Stimulated activated CD4-positive, alpha-beta T cell treated with anti-CD3 and anti-CD28 coated beads, TNF-alpha, amount 100 ng/mL, for 24 hours (primary cell): ENCODE data around the gene MYH7B.

Source experiments
- DNase-seq, 3 experiments: peaks; one replicate each; pipeline ENCODE4 v3.0.0-alpha.2; 2020; ENCODE audit warnings: low read depth in 3 of 3

The MYH7B gene

DNA sequence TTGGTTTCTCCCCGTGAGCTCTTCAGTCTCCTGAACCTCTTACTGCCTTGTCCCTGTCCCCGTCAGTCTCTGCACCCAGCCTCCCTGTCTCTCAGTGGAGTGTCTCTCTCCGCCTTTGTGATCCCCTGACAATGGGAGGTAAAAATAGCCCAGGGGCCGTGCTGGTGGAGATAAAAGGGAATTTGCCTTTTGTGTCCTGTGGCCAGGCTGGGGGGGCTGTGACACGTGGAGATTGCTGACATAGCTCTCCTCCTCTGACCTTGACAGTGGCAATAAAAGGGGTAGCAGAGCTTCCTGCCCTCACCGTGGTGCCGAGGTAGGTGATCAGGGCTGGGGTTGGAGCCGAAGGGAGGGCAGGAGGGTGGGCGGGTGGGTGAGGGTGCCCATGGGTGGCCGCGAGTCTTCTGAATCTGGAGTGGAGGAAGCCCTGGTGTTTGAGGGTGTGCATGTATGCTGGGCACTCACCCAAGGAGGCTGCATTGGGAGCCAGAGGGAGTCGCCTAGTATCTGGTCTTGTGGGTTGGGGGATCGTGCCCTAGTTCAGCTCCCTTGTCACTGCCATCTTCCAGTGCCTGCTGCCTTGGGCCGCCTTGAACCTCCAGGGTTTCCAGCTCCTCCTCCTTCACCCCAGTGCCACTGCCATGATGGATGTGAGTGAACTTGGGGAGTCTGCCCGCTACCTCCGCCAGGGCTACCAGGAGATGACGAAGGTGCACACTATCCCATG, 21.9 kb downstream of the MYH7B start:
- DNase-seq, result no peak

DNA sequence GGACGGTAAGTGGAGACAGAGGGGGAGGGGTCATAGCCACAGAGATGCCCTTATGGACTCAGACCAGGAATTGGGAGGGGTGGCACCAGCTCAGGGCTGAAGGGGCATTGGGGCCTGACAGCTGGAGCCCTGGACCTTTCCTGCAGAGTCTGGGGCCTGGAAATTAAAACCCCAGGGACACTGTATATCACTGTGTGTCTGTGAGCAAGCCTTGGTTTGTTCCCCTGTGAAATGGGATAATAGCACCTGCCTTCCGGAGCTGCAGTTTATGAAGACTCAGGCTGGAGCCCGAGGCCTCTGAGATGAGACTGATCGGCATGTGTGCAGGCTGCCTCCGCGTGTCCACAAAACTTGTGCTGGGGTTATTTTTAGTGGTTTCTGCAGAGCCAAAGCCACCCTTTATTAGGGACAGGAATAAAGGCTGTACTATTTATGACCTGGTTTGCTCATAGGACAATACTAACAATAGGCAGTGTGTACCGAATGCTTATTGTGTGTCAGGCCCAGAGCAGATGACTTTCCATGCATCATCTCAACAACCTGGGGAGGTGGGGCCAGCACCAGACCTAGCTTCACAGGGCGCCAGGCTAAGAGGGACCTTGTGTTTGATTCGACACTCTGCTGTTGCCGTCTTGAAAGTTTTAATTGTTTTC, 22.6 kb downstream of the MYH7B start:
- no peak for DNase-seq

DNA sequence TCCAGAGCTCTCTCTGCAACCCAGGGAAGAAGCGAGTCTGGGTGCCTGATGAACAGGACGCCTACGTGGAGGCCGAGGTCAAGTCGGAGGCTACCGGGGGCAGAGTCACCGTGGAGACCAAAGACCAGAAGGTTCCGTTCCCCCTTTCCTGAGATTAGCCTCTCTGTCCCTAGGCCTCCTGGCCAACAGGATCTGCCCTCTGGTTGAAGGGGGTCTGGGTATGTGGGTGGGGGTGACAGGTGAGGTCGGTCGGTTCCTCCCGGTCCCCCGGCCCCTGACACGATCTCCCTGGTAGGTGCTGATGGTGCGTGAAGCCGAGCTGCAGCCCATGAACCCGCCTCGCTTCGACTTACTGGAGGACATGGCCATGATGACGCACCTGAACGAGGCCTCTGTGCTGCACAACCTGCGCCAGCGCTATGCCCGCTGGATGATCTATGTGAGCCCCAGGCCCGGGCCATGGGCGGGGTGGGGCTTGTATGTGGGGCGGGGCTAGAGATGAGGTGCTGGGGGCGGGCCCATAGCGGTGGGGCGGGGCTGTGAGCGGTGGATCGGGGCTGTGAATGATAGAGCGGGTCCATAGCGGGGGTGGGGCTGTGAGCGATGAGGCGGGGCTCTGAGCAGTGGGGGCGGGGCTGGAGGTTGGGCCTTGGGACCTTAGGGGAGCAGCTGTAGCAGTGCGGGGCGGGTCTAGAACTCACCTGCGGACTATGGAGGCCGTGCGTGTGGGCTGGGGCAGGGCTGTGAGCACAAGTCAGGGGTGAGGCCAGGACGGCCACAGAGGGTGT, 23.9 kb downstream of the MYH7B start:
- DNase-seq, result peak in 1 of 3 experiments; percentile 24

DNA sequence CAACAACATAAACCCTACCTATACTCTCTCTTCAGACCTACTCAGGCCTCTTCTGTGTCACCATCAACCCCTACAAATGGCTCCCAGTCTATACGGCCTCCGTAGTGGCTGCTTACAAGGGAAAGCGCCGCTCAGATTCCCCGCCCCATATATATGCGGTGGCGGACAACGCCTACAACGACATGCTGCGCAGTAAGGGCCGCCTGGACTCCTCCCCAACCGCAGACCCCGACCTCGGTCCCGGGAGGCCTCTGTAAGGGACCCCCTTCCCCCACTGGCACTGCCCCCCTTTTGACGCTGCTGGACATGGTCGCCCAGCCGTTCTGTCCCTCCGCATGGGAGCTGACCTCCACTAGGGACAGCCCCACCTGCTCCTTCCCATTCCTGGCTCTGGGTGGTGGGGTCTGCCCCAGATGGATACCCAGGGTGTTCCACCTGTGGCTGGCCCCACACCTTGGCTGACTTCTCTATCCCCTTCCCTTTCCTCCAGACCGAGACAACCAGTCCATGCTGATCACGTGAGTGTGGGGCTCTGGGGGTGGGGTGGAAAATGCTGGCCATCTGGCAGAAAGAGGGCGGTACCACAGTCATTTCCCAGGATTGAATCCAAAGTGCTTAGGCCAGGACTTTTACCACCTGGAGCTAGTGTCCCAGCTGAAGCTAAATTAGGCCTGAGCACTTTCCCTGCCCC, 25.0 kb downstream of the MYH7B start:
- DNase-seq, result no peak

DNA sequence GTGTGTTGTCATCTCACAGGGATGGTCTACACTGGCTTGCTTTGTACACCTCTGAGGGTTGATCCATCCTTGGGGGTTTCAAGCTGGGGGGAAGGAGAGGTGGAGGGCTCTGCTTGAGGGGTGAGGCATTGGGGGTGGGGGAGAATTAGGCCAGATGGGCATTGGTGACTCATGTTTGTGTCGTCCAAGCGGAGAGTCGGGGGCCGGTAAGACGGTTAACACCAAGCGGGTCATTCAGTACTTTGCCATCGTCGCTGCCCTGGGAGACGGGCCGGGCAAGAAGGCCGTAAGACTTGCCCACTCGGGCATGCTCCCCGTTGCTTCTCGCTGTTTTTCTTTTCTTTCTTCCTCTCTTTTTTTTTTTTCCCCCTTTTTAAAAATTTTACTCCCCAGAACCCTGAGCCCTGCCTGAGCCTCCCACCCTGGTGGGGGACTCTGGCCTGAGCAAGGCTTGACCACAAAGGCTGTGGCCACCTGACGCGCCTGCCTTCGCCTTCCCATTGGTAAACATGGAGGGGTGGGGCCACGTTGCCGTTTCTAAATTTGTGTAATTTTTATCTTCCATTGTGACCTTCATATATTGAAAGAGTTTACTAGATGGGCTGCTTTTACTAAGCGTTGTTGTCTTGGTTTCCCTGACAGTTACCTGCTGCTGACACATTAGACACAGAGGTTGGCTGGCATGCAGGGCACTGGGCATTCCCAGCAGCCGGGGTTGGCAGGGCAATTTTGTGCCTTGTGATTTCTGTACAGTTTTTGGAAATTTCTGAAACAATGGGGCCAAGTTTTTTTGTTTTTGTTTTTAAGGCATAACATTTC, 26.8 kb downstream of the MYH7B start:
- DNase-seq, result no peak

DNA sequence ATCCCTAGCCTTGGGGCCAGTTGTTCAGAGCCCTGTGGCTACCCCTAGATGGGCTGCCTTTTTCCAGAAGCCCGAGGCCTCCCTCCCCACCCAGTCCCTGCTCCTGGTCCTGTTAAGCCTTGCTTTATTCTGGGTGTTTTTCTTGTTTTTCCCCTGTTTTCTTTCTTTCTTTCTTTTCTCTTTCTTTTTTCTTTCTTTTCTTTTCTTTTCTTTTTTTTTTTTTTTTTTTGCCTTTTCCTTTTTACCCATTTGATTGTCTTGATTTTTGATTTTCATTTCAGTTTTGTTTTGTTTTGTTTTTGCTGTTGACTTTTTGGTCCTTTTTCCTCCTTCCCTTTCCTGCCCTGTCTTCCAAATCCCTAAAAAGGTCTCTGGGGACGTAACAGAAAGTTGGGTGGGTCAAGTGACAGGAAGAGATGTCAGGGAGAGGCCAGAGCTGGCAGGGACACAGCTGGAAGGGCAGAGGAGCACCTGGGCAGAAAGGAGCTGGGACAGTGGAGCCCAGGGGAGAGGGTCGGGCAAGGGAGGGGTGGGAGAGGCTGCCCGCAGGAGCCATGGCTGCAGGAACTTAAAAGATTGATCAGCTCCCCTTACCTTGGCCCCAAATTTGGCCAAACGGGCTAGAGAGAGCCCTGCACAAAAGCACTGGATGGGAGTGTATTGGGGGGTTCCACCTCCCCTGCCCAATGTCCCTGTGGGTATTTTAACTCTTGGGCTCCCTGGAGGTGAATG, 27.6 kb downstream of the MYH7B start:
- no peak for DNase-seq

DNA sequence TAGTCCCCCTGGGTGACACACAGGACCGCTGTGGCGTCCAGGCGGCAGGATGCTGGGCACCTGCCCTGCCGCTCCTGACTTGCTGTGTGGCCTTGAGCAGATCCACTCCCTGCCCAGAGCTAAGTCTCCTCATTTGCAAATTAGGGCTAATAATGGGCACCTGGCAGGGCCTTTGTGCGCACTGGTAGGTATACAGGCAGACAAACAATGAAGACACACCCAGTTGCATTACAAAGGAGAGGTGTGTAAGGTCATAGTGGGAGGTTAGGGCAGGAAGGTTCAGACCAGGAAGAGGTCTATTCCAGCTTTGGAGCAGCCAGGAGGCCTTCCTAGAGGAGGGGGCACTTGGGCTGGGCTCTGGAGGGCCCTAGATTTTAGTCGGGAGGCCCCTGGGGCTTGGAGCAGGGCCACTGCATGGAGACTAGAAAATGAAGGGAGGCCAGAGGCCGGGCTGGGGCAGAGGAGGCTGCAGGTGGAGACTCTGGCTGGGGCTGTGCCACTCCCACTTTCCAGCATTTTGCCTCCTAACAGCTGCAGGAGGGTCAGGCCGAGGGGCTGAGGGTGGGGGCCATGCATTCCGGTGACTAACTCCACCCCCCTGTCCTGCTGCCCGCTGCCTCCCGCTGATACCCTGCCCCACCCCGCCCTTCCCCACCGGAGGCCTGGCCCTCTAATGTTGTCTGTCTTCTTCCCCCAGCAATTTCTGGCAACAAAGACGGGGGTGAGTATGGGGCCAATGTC, 28.5 kb downstream of the MYH7B start:
- no peak for DNase-seq

DNA sequence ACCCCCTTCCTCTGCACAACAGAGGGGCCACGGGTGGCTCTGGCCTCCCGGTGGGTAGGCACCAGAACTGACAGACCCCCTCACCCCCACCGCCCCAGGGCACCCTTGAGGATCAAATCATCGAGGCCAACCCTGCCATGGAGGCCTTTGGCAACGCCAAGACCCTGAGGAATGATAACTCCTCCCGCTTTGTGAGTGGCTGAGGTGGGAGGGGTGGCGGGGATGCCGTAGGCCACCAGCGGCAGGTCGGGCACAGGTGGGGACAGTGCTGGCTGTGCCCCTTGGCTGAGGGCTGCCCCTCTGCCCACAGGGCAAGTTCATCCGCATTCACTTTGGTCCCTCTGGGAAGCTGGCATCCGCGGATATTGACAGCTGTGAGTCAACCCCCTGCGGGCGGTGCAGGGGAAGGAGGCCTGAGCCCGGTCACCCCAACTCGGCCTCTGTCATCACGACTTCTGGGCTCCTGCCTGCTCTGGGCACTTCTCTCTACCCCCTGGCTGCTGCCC, 29.1 kb downstream of the MYH7B start:
- DNase-seq, result no peak

DNA sequence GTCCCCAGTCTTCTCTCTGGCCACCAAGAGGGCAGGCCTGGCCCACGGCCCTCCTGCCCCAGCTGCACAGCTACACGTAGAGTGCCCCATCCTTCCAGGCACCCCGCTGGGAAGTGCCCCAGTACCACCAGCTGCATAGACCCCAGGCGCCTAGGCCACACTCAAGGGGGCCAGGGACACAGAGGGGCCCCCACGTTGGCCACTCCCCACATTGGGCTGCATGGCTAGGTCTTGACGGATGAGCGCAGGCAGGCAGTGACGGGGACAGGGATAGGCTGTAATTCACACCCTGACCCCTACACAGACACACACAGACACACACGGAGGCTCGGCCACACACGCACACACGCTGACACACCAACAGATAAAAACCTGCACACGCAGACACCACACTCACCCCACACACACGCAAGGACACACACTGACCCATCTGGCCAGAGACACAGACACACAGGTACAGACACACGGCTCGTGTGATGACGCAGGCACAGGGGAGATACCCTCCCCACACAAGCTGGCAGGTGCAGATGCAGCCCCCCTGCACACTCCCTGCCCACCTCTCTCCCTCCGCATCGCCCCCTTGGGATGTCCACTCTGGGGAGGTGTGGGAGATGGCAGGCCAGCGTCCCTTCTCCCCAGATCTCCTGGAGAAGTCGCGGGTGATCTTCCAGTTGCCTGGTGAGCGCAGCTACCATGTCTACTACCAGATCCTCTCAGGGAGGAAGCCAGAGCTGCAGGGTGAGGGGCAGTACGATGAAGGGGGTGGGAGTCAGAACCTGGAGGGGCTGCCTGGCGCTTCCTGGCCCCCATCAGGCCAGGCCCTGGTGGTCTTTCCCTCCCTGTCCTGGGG, 30.0 kb downstream of the MYH7B start:
- no peak for DNase-seq

DNA sequence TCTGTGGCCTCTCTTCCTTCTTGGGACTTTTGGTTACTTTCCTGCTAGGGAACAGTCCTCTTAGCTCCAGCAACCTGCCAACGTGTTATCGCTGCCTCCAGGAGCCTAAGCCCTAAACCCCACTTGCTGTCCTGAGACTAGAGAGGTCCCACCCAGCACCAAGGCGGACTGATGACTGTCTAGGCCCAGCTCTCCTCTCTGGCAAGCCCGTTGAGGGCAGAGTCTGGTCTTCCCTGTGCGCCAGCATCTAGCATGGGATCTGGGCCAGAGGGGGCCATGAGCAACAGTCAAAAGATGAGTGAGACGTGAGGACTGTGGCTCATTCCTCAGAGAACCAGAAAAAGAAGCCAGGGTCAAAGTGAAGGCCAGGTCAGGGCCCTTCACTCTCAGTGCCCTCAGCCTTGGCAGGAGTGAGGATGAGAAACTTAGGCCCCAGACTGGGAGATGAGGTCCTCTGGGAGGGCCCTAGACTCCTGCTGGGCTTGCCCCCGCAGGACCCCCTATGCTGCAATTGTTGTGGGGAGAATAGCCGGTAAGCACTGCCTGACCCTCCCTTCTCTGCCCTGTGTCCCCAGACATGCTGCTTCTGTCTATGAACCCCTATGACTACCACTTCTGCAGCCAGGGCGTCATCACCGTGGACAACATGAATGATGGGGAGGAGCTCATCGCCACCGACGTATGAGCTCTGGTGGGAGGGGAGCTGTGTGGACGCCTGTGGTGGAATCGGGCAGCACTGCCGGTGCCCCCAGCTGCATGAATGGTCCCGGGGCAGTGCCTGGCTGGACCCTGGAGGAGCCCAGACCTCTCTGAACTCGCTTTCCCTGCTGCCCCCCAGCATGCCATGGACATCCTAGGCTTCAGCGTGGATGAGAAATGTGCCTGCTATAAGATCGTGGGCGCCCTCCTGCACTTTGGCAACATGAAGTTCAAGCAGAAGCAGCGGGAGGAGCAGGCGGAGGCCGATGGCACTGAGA, 30.9 kb downstream of the MYH7B start:
- no peak for DNase-seq

DNA sequence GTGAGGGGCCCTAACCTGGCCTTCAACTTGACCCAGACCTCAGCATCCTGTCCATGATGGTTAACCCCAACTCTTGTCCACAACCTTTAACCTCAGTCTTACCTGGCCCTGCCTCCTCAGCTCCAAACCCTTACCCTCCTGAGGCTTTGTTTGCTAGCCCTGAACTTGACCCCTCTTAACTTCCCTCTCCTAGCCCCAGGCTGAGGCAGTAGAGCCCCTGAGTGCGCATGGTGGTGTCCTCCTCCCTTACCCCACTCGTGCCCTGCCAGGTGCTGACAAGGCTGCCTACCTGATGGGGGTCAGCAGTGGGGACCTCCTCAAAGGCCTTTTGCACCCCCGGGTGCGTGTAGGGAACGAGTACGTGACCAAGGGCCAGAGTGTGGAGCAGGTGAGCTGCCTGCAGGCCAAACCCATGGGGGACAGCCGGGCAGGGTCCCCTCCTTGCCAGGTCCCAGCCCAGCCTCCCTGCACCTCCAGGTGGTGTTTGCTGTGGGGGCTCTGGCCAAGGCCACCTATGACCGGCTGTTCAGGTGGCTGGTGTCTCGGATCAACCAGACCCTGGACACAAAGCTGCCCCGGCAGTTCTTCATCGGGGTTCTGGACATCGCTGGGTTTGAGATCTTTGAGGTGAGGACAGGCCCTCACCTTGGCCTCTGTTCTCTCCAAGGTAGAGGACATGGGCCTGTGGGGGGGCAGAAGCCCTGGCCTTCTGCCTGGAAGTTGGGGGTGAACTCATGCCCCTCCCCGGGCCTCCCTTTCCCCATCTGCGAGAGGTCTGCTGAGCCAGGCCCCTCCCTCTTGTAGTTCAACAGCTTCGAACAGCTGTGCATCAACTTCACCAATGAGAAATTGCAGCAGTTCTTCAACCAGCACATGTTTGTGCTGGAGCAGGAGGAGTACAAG, 31.9 kb downstream of the MYH7B start:
- DNase-seq, result no peak

DNA sequence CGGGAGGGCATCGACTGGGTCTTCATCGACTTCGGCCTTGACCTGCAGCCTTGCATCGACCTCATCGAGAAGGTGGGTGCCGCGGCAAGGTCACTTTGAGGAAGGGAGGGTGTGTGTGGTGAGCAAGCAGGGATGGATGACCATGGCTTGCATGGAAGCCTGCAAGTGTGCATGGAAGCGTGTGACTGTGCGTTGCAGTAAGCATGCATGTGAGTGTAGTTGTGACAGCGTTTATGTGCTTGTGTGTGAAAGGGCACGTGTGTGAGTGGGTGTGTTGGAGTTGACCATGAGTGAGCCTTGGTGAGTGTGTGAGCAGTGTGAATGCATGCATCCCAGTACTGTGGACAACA, 32.5 kb downstream of the MYH7B start:
- DNase-seq, result no peak

DNA sequence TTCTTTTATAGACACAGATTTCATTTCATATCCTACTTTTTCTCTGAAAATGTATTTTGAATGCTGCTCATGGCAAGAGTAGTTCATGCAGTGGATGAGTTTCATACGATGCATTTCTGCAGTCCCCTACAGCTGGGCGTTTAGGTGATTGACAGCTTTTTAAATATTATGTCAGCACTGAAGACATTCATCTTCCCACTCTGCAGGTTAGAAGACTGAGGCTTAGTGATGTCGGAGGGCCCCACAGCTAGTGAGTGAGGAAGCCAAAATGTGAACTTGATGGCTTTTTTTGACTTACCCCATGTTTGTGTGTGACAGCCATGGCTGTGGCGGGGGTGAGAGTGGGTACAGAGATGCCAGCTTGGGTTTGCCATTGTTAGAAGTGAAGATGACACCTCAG, 33.5 kb downstream of the MYH7B start:
- DNase-seq, result no peak

DNA sequence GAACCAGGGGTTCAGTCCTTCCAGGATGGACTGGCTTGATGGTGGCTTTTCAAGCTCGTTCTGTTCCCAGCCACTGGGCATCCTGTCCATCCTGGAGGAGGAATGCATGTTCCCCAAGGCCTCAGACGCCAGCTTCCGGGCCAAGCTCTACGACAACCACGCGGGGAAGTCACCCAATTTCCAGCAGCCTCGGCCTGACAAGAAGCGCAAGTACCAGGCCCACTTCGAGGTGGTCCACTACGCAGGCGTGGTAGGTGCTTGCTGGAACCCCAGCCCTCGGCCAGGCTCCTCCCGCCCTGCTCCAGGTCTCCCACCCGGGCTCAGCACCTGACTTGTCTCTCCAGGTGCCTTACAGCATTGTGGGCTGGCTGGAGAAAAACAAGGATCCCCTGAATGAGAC, 34.0 kb downstream of the MYH7B start:
- DNase-seq, result no peak

DNA sequence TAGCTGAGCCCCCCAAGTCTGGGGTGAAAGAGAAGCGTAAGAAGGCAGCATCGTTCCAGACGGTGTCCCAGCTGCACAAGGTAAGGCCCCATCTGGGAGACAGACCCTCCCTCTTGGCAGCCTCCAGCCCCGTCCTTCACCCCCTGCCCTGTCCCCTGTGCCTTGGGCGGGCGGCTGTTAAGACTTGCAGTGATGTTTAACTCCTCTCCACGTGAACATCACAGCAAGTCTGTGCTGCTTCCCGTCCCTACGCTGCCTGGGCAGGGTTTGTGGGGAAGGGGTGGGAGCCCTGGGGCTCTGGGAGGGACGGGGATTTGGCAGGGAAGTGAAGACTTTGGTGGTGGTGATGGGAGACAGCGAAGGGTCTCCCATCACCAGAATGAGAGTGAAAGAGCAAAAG, 34.6 kb downstream of the MYH7B start:
- DNase-seq, result no peak

DNA sequence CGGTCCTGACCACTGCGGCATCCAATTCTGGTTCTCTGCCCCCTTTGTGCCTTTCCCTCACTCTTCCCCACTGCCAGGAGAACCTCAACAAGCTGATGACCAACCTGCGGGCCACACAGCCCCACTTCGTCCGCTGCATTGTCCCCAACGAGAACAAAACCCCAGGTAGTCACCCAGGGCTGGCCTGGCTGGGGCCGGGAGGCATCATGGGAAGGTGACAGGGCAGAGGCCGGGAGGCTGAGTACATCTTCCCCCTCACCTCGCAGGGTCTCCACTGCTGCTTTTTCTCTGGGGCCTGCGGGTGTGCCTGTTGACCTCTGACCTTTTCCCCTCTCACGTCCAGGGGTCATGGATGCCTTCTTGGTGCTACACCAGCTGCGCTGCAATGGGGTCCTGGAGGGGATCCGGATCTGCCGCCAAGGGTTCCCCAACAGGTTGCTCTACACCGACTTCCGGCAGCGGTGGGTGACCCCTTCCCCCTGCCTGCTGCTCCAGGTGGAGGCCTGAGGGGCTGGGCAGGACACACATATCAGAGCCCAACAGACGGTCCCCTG, 35.1 kb downstream of the MYH7B start:
- DNase-seq, result no peak
